Panc1 (cell line): Measurements from ENCODE around the gene NDRG4. TPM values are rescaled to one million over a fixed set of nuclear protein-coding genes. Genes with fewer than 3 reads are reported as not detected.
A peak's percentile ranks its signal among the peaks of the same experiment; 100 is the strongest.

Experiments used
- ATAC-seq: fragments of 200-7000 bp; cut with Tn5 transposase; 2 replicates; pipeline ENCODE4 v1.9.1; 2020; ENCODE audit warnings: mild to moderate bottlenecking, moderate library complexity
- BruUV-seq: library from RNA; stranded (reverse); fragments of 400-500 nt; replicated peaks from 2 replicates; lab custom pipeline; 2021; lab: Mats Ljungman, UMichigan
- CTCF ChIA-PET: fragments of 300-600 bp; sonication (Branson Sonifier 250); formaldehyde crosslinking; loops from one replicate; lab custom pipeline; 2022; ENCODE audit warnings: antibody characterized with exemption; lab: Charles Lee
- POLR2A ChIA-PET: fragments of 300-600 bp; sonication (Branson Sonifier 250); formaldehyde crosslinking; loops from one replicate; lab custom pipeline; 2022; ENCODE audit warnings: antibody characterized with exemption; lab: Charles Lee
- DNase-seq: peaks from one replicate; pipeline ENCODE4 v3.0.0-alpha.2; 2010; ENCODE audit warnings: low read depth, low spot score
- H3K27ac ChIP-seq: 2 replicates; pipeline ENCODE4 v1.5.1; 2011; ENCODE audit warnings: mild to moderate bottlenecking, low read length, inconsistent platforms
- H3K27me3 ChIP-seq: fragments of 200-500 bp; sonication (Bioruptor generic); 2 replicates; pipeline ENCODE4 v1.6.0; 2014; ENCODE audit warnings: low read length, inconsistent platforms; ENCODE audit not compliant: control insufficient read depth, insufficient read depth
- H3K36me3 ChIP-seq: fragments of 200-500 bp; sonication (Bioruptor generic); 2 replicates; pipeline ENCODE4 v1.5.1; 2014; ENCODE audit warnings: inconsistent platforms, mild to moderate bottlenecking, low read length, moderate library complexity; ENCODE audit not compliant: control insufficient read depth, insufficient read depth
- H3K4me1 ChIP-seq: 2 replicates; pipeline ENCODE4 v1.5.1; 2011; ENCODE audit warnings: inconsistent platforms, mild to moderate bottlenecking, low read length, moderate library complexity; ENCODE audit not compliant: control insufficient read depth, insufficient read depth
- H3K4me3 ChIP-seq, 2 experiments: 2 replicates each; pipeline ENCODE4 v1.5.1; 2011 to 2012; ENCODE audit warnings: low read depth in 2 of 2, low read length in 2 of 2, mild to moderate bottlenecking in 2 of 2, inconsistent platforms in 1 of 2, moderate library complexity in 1 of 2
- H3K9me3 ChIP-seq: fragments of 200-500 bp; sonication (Bioruptor generic); 2 replicates; pipeline ENCODE4 v1.5.1; 2014; ENCODE audit warnings: low read depth, mild to moderate bottlenecking, inconsistent platforms, low read length, moderate library complexity; ENCODE audit not compliant: control insufficient read depth, insufficient read depth
- CTCF ChIP-seq: fragments of 450-650 bp; IDR thresholded peaks from 2 replicates; pipeline ENCODE4 v1.5.1; 2017; ENCODE audit warnings: mild to moderate bottlenecking
- POLR2AphosphoS5 ChIP-seq: IDR thresholded peaks from 2 replicates; pipeline ENCODE4 v1.6.1; 2012; ENCODE audit warnings: mild to moderate bottlenecking, low read depth, low read length, moderate library complexity
- REST ChIP-seq, 2 experiments: IDR thresholded peaks; 2 replicates each; pipeline ENCODE4 v1.6.1; 2011 to 2012; ENCODE audit warnings: low read depth in 2 of 2, control low read depth in 1 of 2, low read length in 1 of 2, mild to moderate bottlenecking in 1 of 2, moderate library complexity in 1 of 2; ENCODE audit not compliant: insufficient read depth in 1 of 2
- SIN3A ChIP-seq: IDR thresholded peaks from 2 replicates; pipeline ENCODE4 v1.6.1; 2012; ENCODE audit warnings: low read depth, mild to moderate bottlenecking, low read length, moderate library complexity, borderline replicate concordance; ENCODE audit not compliant: insufficient read depth
- in situ Hi-C: cut with HindIII; loops from 2 replicates; pipeline ENCODE4 v1.10.0; 2016; ENCODE audit warnings: low sequenced_read_pairs, low pct_unique_long_range_greater_than_20kb
- intact Hi-C: fragments of 100-400 bp; cut with micrococcal nuclease; formaldehyde crosslinking; loops from one replicate; pipeline ENCODE4 v1.10.0; 2022; ENCODE audit not compliant: unreplicated experiment
- total RNA-seq: library from RNA; stranded (reverse); gene quantifications from one replicate; pipeline ENCODE4 v1.2.1, GENCODE V29; 2021; ENCODE audit not compliant: unreplicated experiment

The NDRG4 gene
- total RNA-seq, 1 experiment from 2014 or later: 5.1 TPM

GRCh38 chr16:58516768-58517107 is 16.8 kb downstream of the NDRG4 start:
- intact Hi-C loops (no loop called here), in situ Hi-C loops (no loop called here)
- ATAC-seq (no peak), DNase-seq (no peak)
- ChIA-PET CTCF (no interaction called here), POLR2A (no interaction called here)
- Histone ChIP-seq H3K27me3 (no peaks in the 10 kb centered on the region), H3K4me3 (peak overlapping the region; percentile 52 to 93; a peak in 3 of 4 replicates), H3K4me1 (peaks cover 6% of the 10 kb centered on the region; the same call in 1 of the 2 replicates), H3K27ac (no peak overlapping the region), H3K36me3 (peaks cover 13% of the 10 kb centered on the region), H3K9me3 (no peaks in the 10 kb centered on the region)
- TF ChIP-seq CTCF: no peak
- no peak for TF ChIP-seq POLR2AphosphoS5
- TF ChIP-seq REST (IDR thresholded peaks at IDR 0.05; ENCODE audit: insufficient read depth in 1 of 2, low read depth in 2 of 2, low read length in 1 of 2): no peak
- TF ChIP-seq SIN3A: no peak
- no TSS peak for BruUV-seq

- H3K36me3 ChIP-seq: peaks cover 19% of the 10 kb centered on the region
- BruUV-seq: TSS peak; percentile 64
- TF ChIP-seq SIN3A (no peak), POLR2AphosphoS5 (no peak), CTCF (no peak)
- DNase-seq (no peak), ATAC-seq (no peak)
- no peak overlapping the region for H3K4me3 ChIP-seq
- ChIA-PET POLR2A (interaction anchor here (0.6 kb wide), 1 partner anchor 32 kb away, joined by 3 read pairs; no protein-coding TSS in a partner anchor), CTCF (no interaction called here)
- in situ Hi-C loops (no loop called here), intact Hi-C loops (no loop called here)
- H3K9me3 ChIP-seq: no peaks in the 10 kb centered on the region
- peaks cover 6% of the 10 kb centered on the region; the same call in 1 of the 2 replicates for H3K4me1 ChIP-seq
- H3K27ac ChIP-seq: no peak overlapping the region
- H3K27me3 ChIP-seq: no peaks in the 10 kb centered on the region
These were observed 18.4 kb downstream of the NDRG4 start for GRCh38 chr16:58518083-58518979.
